Right kidney (tissue), 1 donor: ENCODE data around the gene TTLL5.

ENCODE experiments used
- DNase-seq: peaks from one replicate; pipeline ENCODE4 v3.0.0-alpha.2; 2016

Gene TTLL5

GRCh38 chr14:75871181-75871880, 210.3 kb downstream of the TTLL5 start:
- no peak for DNase-seq

DNA sequence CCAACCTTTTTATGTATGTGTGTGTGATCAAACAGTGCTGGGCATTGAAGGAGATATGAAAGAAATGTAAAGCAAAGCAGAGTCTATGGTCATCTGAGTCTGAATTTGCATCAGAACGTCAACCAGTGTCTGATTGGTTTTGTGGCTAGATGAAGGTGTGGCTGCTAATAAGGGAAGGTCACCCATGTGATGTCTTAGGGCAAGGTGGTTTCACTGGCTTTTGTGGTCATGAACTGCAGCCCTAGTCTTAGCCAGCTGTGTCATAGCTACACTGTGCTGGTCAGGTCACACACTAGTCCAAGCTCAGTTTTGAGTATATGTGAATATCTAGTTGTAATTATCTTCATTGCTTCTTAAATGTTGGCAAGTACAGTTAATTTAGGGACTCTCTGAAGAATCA, 214.9 kb downstream of the TTLL5 start:
- no peak for DNase-seq

DNA sequence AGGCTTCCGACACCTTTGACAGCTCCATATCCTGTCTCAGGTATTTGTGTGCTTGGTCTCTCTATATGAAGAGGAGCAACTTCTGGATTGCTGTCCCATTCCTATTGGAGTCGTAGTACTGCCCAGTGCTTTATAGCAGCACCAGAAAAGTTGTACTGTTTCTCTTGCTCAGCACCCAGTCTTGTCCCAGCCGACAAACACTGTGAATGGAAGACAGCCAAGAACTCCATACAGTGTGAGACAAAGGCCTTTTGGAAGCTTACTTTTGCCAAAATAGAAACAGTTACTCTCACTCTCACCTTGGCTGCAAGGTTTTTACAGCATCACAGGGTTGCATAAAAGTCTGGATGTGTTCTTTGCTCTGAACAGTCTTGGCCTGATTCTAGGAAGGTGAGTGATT, 215.5 kb downstream of the TTLL5 start:
- DNase-seq = no peak

- DNase-seq = no peak
Observed at GRCh38 chr14:75877292-75877691, 216.2 kb downstream of the TTLL5 start.

GRCh38 chr14:75877884-75878283, 216.8 kb downstream of the TTLL5 start:
- no peak for DNase-seq

GRCh38 chr14:75879031-75879430, 218.0 kb downstream of the TTLL5 start:
- DNase-seq = no peak

DNA sequence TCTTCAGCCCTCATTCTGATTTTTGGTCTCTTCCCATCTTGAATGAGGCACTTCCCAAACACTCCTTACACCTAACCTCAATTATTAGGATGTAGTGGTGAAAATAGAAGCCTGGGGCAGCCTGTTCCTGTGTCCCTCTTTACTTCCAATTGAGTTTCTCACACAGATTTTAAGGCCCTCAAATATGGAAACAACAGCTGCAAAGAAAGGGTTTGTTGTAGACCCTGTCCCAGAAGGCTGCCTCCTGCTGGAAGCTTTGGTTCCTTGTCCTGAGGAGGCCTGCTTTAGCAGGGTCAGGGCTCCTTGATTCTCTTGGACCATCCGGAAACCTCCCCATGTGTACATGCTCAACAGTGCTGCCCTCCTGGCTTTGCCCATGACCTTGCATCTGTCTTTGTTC, 219.5 kb downstream of the TTLL5 start:
- no peak for DNase-seq

DNA sequence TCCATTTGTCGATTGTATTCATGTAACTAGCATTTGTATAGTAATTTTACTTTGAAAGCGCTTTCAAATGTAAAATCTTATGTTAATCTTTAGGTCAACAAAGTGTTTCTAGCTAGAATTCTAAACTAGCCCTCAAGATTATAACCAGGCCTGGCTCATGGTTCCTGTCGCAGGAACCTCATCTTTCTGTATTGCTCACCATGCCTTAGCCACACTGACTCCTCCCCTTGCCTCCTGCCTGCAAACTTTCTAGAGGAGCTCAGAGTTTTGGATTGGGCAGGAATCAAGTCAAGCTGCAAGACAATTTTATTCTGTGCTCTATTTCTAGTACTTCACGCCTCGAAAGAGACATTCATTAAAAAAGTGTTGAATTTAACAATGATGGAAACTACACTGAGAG, 220.9 kb downstream of the TTLL5 start:
- DNase-seq = no peak

DNA sequence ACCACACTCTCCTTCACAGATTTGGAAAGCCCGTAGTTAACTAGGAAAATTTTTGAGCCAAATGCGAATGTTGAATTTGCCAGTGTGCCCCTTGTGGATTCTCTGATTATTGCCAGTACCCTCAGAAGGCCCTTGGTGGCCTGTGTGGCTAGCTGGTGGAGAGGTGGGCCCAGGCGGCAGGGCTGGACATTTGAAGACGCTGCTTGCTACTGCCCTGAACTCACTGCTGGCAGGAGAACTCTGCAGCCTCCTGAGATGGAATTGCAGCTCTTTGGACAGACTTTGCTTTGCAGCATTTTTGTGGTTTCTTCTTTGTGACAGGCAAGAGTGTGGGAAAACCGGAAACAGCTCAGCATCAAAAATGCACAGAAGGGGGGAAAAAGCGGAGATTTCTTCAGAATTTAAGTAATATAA, 223.2 kb downstream of the TTLL5 start:
- DNase-seq = no peak

GRCh38 chr14:75885829-75886228, 224.8 kb downstream of the TTLL5 start:
- DNase-seq = no peak

DNA sequence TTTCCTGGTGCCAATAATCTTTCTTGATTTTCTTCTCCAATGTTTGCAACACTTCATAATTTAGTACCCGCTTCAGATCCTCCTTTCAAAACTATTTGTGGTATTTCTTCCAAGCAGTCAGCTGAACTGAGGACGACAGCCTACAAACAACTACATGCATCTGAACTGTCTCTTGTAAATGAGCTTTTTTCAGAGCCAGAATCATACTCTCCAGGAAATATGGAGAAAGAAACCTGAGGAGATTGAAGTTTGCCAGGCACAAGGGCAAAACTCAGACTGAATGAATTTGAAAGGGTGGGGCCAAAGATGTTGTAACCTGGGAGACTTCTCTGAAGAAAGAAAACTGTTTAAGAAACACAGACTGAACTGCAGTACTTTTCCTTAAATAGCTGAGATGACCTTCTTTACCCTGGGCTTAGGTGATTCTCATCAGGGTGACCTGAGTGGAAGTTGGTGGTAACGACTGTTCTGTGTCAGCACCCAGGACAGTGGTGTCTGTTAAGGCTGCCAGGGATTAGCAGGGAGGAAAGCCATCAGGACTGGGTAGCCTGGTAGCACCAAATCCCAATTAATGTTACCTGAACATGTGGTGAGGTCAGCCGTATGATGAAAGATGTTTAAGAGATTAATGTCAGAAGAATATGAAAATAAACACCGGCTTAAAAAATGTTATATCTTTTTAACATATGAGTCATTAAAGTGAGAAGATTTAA, 225.7 kb downstream of the TTLL5 start:
- DNase-seq = no peak

DNA sequence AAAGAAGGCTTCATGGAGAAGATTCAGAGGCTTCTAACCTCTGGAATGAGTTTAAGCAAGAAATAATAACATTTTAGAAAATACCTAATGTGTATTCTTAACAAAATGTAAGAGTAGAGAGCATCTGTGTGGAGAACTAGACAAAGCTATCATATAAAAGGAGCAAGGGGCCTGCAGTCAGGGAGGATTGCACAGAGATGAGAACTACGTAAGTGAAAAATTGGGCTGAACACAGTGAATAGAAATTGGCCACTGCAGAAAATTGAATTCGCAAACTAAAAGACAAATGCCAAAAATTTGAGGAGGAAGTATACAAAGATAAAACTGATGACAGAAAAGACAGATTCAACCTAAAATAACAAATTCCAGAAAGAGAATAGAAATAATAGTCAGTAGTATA, 227.9 kb downstream of the TTLL5 start:
- no peak for DNase-seq

DNA sequence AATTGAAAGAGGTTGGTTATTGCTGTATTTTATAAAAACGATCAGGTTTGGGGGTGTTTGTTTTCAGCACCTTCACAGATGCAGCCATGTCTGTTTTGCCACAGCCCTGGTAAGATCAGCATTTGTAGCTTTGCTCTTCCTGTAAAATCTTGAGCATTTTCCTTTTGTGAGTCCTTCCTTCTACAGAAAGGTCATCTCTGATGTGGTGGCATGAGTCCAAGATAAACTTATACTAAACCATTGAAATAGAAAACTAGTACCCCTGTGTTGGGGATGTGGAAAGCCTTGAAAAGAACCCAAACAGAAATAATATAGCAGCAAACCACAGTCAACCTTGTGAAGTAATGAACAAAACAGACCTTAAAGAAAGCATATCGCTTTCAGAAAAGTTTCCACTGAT, 235.3 kb downstream of the TTLL5 start:
- no peak for DNase-seq

- no peak for DNase-seq
Observed at GRCh38 chr14:75904311-75904710, 243.3 kb downstream of the TTLL5 start.

- DNase-seq = peak; percentile 26
Observed at GRCh38 chr14:75905147-75905904, 244.3 kb downstream of the TTLL5 start.

GRCh38 chr14:75906228-75906627, 245.2 kb downstream of the TTLL5 start:
- DNase-seq = no peak

DNA sequence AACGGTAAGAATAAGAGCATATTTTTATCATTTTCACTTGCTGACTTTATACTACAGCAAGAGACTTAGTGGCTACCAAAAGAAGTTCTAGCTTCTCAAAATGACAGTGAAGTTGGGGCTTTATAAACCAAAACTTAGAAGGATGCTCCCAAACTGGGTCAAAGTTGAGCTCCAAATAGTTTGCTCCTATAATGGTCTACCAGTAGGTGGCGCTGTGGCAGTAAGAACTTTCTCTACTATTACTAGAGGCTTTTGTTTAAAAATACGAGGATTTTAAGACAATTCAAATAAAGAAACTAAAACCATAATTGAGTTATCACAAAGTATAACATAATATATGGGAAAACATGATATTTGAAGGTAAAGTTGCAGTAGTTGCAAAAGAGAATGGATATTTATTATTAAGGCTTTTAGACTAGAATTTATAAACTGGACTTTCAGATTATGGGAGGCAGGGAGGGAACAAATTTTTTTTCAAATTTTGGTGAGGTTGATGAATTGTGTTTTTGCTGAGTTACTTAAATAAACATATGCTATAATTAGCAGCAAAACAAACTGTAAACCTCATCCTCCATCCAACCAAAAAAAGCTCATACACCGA, 245.7 kb downstream of the TTLL5 start:
- no peak for DNase-seq

GRCh38 chr14:75907756-75908359, 246.8 kb downstream of the TTLL5 start:
- no peak for DNase-seq

DNA sequence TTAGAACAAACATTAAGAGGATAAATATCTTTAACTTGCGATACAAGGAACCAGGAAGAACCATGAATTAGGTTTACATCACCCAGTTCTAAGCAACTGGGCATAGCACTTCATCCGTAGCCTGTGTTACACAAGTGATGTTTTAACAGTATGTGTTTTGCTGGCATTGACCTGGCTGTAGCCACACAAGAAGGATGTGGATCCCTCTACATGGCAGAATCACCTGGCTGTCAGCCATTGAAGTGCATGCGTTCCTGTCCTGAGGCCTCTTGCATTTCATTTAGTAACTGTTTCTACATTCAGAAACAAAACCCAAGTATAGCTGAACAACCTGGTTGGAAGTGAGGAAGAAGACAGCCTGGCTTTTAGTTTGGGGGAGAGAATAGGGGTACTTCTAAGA, 248.6 kb downstream of the TTLL5 start:
- no peak for DNase-seq

DNA sequence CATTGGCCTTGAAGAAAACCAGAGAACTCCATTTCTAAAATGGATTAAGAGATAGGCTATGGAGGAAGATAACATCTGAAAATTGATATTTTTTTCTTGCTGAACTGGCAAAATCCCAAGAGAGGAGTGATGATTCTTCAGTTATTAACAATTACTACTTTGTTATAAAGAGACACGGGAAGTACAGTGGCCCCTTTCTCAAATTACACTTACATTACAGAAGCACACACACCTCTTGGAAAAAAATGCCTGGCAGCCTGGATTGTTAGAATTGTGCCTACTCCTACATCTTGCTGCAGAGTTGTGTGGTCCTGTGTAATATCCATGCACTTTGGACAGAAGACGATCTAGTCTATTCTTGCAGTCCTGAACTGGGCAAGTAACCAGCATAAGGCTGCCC, 249.0 kb downstream of the TTLL5 start:
- DNase-seq = no peak

GRCh38 chr14:75911883-75912282, 250.8 kb downstream of the TTLL5 start:
- no peak for DNase-seq

DNA sequence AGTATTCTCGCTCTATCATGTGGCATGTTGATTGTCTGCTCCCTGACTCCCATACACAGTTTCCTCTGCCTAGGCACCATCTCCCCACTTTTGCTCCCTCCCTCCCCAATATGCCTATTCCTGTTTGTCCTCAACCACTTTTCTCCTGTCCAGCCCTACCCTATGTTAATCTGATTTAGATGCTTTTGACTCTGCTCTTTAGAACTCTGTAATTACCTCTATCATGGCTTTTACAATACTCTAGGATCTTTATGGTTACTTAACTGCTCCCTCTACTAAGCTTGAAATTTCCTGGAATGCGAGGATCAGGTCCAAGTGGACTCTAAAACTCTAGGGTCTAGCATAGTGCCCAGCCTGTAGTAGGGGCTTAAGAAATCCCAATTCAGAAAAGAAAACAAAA, 252.1 kb downstream of the TTLL5 start:
- no peak for DNase-seq

- no peak for DNase-seq
Observed at GRCh38 chr14:75915045-75915444, 254.0 kb downstream of the TTLL5 start.
